GM19043 (cell line): ENCODE data around the gene SETD1B.
A peak's percentile ranks its signal among the peaks of the same experiment; 100 is the strongest.
"Not testable (repeated sequence)": the region's sequence is repeated elsewhere in the genome, so short reads cannot be mapped to it uniquely, and the experiment has no call there.

Experiments
- ATAC-seq: cut with Tn5 transposase; IDR thresholded peaks from one replicate; pipeline ENCODE4 v1.9.1; 2021; ENCODE audit warnings: low read depth; ENCODE audit not compliant: unreplicated experiment

Gene SETD1B

GRCh38 chr12:121779422-121779895 is 24.4 kb upstream of the SETD1B start:
- ATAC-seq = no peak

GRCh38 chr12:121780429-121780828 is 23.4 kb upstream of the SETD1B start:
- no peak for ATAC-seq

GRCh38 chr12:121781484-121781997 is 22.3 kb upstream of the SETD1B start:
- peak; percentile 35 for ATAC-seq

- peak; percentile 45 for ATAC-seq
Observed at GRCh38 chr12:121781998-121782979, 21.5 kb upstream of the SETD1B start.

DNA sequence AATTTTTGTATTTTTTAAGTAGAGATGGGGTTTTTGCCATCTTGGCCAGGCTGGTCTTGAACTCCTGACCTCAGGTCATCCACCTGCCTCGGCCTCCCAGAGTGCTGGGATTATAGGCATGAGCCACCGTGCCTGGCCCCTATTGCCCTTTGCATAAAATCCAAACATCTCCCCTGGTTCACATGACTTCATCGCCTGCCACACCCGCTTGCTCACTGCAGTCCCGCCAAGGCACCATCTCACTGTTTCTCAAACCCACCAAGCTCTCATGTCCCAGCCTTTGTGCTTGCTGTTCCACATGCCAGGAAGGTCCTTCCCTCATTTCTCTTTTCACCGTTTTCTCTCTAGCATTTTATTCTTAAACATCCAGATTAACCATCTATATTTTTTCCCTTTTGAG is 20.0 kb upstream of the SETD1B start:
- ATAC-seq = no peak

DNA sequence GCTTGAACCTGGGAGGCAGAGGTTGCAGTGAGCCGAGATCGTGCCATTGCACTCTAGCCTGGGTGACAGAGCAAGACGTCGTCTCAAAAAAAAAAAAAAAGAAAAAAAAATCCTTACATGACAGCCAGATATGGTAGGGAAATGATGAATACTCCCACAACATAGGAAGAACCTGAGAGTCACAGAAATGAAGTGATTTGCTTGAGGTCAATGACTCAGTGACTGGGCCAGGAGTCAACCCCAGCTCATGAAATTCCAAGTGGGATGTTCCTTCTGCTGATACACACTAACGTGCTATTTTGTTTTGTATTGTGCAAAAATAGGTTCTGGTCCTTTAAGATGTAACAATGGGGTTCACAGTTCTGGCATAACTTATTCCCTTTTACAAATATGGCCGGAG is 19.3 kb upstream of the SETD1B start:
- ATAC-seq = no peak

GRCh38 chr12:121786440-121786825 is 17.4 kb upstream of the SETD1B start:
- no peak for ATAC-seq

DNA sequence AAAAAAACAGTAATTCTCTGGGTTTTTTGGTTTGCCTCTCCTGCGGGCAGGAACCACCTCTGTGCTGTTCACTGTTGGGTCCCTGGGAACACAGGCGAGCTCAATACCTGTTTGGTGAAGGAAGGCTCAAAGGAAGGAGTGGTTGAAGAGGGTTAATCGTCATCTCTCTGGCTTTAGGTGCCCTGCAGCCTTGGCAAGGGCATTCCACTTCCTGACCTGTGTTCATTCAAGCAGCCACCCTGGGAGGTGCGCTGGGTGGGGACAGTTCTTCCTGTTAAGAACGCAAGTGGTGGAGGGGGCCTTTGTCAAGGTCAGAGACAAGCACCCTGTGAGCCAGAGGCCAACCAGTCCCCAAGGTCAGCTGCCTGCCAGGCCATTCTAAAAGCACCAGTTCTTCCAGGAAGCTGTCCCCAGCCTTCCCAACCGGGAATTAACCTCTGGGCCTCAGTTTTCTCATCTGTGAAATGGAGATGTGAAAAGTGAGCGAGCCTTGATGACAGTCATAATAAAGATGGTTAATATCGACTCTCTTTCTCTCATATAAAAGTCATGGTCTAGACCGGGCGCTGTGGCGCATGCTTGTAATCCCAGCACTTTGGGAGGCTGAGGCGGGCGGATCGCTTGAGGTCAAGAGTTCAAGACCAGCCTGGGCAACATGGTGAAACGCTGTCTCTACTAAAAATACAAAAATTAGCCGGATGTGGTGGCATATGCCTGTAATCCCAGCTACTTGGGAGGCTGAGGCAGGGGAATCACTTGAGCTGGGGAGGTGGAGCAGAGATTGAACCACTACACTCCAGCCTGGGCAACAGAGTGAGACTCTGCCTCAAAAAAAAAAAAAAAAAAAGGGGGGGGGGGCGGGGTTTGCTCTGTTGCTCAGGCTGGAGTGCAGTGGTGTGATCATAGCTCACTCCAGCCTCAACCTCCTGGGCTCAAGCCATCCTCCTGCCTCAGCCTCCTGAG is 16.5 kb upstream of the SETD1B start:
- no peak for ATAC-seq

GRCh38 chr12:121788176-121788818 is 15.5 kb upstream of the SETD1B start:
- no peak for ATAC-seq

- peak; percentile 6 for ATAC-seq
Observed at GRCh38 chr12:121789233-121789781, 14.5 kb upstream of the SETD1B start.

DNA sequence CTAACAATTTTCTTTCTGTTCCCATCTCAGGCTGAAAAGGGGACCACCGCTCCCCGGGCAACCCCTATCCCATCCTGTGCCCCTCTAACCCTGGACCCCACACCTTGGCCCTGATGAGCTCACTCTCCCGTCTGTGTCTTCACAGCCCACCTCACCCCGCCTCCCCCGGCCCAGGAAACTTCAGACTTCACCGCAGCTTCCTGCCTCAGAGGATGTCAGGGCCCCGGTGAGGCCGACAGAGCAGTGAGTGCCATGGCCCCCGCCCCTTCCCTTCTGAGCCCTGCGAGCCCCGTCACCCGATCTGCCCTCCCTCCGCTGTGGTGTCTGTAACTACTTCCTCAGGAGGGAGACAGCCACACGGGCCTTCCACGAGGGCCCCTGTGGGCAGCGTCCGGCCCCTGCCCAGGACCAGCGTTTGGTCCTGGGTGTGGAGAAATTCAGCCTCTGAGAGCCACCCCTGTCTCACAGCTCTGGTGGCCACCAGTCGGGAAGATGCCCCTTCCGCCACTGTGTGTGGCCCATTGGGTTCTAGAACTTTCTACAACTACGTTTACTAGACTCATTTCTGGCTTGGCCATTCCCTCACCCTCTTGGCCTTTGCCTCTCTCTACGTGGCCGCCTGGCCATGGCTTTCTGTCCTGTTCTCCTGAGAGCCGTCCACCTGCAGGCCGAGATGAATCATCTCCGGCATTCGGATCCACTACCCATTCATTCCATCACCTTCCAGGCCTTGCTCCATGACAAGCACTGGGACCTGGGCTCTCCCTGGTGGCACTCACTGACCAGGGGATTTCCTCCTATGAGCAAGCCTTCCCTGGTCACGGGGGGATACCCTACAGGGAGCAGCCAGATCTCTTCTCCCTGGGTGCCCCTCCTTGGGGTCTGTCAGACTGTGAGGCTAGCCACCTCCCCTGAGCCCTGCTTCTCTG is 13.7 kb upstream of the SETD1B start:
- peak; percentile 46 for ATAC-seq

DNA sequence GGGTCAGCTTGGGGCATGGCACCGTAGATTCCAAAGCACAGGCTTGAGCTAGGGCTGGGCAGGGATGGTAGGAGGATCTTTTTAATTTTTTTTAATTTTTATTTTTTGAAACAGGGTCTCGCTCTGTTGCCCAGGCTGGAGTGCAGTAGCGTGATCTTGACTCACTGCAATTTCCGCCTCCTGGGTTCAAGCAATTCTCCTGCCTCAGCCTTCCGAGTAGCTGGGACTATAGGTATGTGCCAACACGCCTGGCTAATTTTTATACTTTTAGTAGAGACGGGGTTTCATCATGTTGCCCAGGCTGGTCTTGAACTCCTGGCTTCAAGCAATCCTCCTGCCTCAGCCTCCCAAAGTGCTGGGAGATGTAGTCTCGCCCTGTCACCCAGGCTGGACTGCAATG is 13.0 kb upstream of the SETD1B start:
- ATAC-seq = not testable (repeated sequence)

- no peak for ATAC-seq
Observed at GRCh38 chr12:121791671-121792551, 11.9 kb upstream of the SETD1B start.

DNA sequence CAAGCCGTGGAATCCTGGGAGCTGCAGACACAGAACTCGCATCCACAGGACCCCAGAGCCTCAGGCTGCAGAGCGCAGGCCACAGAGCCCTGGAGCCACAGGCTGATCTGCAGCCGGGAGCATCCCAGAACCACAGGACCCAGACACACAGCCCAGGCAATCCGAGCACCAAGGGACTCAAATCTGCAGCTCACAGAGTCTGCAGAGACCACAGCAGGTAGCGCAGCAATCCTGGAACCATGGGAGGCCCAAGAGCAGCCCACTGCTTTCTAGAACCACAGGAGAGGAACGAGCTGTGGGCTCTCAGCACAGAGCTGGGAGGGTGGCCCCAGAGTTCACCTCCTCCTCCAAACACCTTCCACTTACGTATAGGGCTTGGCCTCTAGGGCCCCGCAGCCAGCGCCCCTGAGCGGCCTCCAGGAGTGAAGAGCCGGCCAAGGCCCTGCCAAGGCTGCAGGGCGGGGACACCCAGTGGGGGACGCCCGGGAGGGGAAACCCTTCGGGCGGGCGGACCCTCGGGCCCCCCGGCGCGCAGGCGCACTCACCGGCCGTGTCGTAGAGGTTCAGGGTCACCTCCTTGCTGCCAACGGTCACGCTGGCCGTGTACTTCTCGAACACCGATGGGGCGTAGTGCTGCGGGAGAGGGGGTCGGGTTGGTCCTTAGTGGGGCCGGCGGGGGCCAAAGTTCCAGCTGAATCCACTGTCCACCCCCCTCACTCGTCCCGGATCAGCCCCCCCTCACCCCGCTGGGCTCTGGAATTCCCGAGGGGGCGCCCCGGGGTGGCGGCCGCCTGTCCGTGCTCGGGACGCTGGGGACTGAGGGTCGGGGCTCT is 11.0 kb upstream of the SETD1B start:
- ATAC-seq = no peak

DNA sequence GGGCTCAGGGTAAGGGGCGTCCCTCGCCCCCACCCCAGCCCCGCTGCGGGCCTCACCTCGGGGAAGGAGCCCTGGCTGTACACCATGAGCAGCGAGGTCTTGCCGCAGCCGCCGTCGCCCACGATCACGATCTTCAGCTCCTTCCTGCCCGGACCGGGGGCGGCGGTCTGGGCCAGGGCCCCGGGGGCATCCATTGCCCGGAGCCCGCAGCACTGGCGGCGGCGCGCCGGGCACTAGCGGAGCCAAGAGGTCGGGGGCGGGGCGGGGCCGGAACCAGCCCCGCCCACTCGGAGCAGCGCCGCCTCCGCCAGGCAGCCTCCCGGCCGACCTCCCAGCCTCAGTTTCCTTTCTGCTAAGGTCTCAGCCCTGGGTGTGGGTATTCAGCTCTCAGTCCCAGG is 10.4 kb upstream of the SETD1B start, which contains the start of gene RHOF:
RHOF (minus strand) TSS at position 249 of the 398 bp plus-strand sequence; CDS start at position 194, 55 bp downstream.
- no peak for ATAC-seq

GRCh38 chr12:121793838-121794533 is 9.8 kb upstream of the SETD1B start:
- ATAC-seq = peak; percentile 43
